GM23248 (cell line): Measurements from ENCODE around the gene PNPLA4.

Experiments
- EZH2 ChIP-seq: fragments of 200-600 bp; sonication (generic); IDR thresholded peaks from 2 replicates; pipeline ENCODE4 v1.6.1; 2018; ENCODE audit warnings: antibody characterized with exemption, mild to moderate bottlenecking; ENCODE audit not compliant: insufficient read depth, poor library complexity, severe bottlenecking
- EZH2phosphoT487 ChIP-seq: fragments of 200-600 bp; sonication (generic); IDR thresholded peaks from 2 replicates; pipeline ENCODE4 v1.6.1; 2018; ENCODE audit warnings: antibody characterized with exemption, moderate library complexity, mild to moderate bottlenecking, low read depth; ENCODE audit not compliant: insufficient read depth

DNA sequence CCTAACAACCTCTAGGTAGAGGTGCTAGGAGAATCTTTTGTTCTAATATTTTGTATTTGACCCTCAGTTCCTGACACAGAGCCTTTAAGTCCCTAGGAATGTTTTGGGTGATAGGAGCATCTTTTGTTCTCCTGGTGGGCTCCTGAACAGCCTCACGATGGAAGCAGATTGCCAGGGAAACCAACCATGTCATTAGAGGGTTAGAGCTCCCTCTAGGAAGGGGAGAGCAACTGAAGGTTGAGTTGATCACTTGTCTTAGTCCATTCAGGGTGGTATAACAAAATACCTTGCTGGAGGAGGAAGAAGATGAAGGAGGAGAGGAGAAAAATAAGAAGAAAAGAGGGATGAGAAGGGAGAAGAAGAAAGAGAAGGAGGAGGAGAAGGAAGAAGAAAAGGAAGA is 75.0 kb downstream of the PNPLA4 start:
- TF ChIP-seq EZH2phosphoT487 (no peak), EZH2 (no peak)
